EL (cell line): Measurements from ENCODE around the gene BCL2L2.

ENCODE experiments used
- DNase-seq: peaks from one replicate; pipeline ENCODE4 v3.0.0-alpha.2; 2016

Gene BCL2L2

DNA sequence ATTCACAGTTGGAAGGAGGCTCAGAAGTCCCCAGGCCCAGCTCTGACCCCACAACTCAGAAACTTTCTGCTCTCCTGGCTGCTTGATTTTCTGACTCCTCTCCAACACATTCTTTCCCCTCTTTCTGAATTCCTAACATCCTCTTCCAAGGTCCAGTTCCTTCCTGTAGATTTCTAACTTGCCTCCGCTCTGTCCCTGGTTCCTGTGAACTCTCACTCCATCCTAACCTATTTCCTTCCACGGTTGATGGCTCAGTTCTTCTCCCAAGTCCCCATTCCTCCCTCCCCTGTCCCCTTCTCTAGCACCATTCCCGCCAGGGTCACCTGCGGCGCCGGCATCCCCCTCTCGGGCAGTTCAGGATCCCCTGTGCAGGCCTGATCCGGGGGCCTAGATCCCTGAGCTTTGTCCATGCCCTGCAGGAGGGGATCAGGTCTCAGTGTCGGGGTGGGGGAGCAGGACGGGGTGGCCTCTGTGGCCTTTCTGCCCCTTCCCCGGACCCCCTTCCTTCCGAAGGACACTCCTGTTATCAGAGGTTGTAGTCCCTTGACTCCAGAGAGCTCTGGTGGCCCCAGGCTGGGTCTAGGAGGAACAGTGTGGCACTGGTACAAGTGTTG is 52.0 kb downstream of the BCL2L2 start:
- DNase-seq, result no peak

DNA sequence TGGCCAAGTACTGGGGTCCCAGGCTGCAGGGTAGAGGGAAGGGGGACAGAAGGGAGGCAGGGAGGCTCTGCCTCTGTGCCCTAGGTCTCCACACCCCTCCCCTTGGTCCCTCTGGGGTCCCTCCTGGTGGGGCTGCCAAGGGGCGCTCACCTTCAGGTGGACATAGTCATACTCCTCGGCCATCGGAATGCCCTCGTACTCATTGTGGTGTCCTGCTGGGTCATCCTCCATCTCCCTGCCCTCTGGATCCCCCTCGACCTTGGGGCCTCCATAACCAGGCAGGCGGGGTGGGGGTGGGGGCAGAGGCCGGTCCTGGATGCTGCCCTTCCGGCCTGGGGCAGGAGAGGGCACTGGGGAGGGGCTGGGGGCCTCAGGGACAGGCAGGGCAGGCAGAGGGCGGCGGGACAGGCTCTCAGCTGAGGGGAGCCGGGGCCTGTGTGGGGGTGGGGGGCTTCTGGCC is 52.6 kb downstream of the BCL2L2 start:
- DNase-seq, result no peak

DNA sequence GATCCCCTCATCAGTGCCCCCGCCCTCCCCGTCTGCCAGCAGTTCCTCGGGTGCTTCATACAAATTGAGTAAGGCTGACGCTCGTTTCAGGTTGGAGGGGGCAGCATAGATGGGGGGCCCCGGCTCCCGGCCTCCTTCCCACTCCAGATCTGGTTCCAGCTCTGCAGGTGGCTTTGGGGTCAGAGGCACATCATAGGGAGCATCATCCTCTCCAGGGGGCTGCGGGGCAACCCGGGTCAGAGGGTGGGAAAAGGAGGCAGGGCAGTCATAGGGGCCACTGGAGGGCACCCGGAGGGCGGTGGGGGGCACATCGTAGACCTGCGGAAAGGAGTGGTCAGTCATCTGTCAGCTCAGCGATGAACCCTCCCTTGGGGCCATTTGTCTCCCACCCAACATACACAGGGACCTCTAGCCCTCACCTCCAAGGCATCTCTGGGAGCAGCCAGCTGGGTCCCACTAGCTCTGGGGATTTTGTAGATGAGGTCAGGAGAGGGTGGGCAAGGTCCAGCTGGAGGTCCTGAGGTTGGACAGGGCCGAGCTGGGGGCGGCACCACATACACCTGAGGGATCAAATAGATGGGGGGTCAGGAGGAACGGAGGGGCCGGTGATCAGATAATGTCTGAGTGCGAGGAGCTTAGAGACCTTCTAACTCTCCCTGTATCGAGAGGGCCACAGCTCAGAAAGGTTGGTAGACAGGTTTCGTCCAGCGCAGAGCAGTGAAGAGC is 53.3 kb downstream of the BCL2L2 start:
- no peak for DNase-seq

DNA sequence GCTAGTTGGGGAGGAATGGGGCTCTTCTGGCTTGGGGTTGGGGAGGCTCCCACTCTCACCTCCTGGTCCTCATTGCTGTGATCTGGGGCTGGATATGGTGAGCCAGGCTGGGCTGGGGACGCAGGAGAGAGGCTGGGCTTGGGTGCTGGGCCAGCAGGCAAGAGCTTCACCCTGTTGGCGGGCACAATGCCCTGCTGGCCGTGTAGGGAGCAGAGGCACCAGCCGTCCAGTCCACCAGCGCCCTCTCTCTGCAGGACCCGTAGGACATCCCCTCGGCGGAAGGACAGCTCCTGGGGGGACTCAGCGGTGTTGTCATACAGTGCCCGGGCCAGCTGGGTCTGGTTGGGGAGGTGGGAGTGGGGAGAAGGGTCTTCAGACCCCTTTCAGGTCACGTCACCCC is 53.9 kb downstream of the BCL2L2 start:
- no peak for DNase-seq

DNA sequence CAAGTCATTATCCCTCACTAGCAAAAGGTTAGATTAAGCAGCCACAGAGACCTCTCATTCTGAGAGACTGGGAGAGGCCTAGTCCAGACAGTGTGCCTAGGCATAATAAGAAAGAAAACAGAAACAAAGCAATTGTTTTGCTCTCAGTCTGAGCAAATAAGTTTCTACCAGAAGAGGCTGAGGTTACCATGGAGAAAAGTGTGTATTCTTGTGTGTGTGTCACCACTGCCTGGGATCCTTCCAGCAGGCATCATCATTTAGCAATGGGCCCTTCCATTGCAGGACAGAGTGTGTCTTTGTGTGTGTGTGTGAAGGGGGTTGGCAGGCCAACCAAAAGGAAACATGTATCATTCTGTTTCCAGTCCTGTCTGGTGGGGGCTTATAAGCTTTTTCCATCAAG is 54.7 kb downstream of the BCL2L2 start:
- DNase-seq, result no peak
